NCI-H1417 treated with DMSO at 0.1 percent for 48 hours (cell line): ENCODE measurements around the gene ATXN1L.
"Not testable (repeated sequence)": the region's sequence is repeated elsewhere in the genome, so short reads cannot be mapped to it uniquely, and the experiment has no call there.

Source experiments
- DNase-seq: peaks from one replicate; lab custom pipeline; 2025; lab: John Stamatoyannopoulos, UW

Gene ATXN1L

GRCh38 chr16:71894229-71894920, 48.6 kb downstream of the ATXN1L start:
- no peak for DNase-seq

GRCh38 chr16:71894921-71895678, 49.3 kb downstream of the ATXN1L start, which contains the start of gene IST1:
Gene IST1, plus strand, starts transcription at chr16:71895531. Its CDS starts 20,110 bp downstream, at chr16:71915641.
- peak; percentile 74 for DNase-seq

GRCh38 chr16:71895679-71896365, 50.0 kb downstream of the ATXN1L start:
- no peak for DNase-seq

- DNase-seq = no peak
Measured at GRCh38 chr16:71896764-71897368, 51.1 kb downstream of the ATXN1L start.

- no peak for DNase-seq
Measured at GRCh38 chr16:71899171-71899570, 53.4 kb downstream of the ATXN1L start.

GRCh38 chr16:71902656-71903365, 57.0 kb downstream of the ATXN1L start:
- no peak for DNase-seq

- DNase-seq = no peak
Measured at GRCh38 chr16:71903608-71904007, 57.8 kb downstream of the ATXN1L start.

GRCh38 chr16:71904239-71904638, 58.5 kb downstream of the ATXN1L start:
- no peak for DNase-seq

GRCh38 chr16:71905765-71906164, 60.0 kb downstream of the ATXN1L start:
- not testable (repeated sequence) for DNase-seq
